Omental fat pad (tissue), 4 donors: ENCODE results near the gene KRTAP10-2. TPM values are rescaled to one million over a fixed set of nuclear protein-coding genes. Genes with fewer than 3 reads are reported as not detected.

Experiments
- ATAC-seq: fragments of 150-250 bp; one replicate; pipeline ENCODE4 v1.9.1; 2016; ENCODE audit warnings: mild to moderate bottlenecking, moderate library complexity; ENCODE audit not compliant: low FRiP score
- DNase-seq: peaks from one replicate; pipeline ENCODE4 v3.0.0-alpha.2; 2019; ENCODE audit warnings: low spot score
- total RNA-seq, 4 donors: library from RNA; depleted of rRNA; stranded (reverse); fragments of >200 nt; gene quantifications; one replicate each; pipeline ENCODE4 v1.1.0, GENCODE V29; 2016
- TF ChIP-seq, protein P1 (sequence below), 3 donors: fragments of 450-650 bp; IDR thresholded peaks; one replicate each; pipeline ENCODE4 v1.5.1; 2016 to 2017; ENCODE audit warnings: antibody characterized with exemption in 3 of 3, mild to moderate bottlenecking in 3 of 3, moderate library complexity in 2 of 3

The KRTAP10-2 gene
- total RNA-seq, 4 donors from 2014 or later: not detected

DNA sequence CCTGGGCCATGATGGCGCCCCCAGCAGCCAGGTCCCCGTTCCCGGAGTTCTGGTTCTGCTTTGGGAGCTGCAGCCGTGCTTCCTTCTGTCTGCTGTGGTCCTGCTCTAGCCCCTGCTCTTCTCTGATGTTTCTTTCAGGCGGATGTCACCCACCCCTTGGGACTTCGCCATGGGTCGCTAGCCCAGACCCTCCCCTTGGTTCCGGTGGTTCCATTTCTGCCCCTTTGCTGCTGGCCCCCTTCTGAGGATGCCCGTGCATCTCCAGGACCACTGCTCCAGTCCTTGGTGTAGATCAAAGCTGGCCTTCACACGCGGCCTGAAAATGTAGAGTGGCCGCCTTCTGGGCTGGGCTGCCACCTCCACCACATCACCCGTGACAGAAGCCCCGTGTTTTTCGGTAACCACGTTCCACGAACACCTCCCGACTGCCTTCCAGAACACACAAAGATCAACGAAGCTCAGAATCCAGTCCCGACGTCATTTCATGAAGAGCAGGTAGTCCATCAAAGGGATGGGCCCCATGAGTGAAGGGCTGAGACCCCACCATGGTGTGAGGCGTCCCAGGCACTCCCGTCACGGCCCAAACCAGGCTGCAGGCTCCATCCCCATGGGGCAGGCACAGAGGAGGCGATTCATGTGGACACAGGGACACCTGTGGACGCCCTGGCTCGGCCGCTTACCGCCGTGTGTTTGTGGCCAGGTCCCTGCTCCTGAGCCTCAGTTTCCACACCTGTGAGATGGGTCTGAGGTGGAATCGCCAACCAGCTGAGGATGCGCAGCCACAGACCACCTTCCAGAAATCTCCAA, 35.7 kb downstream of the KRTAP10-2 start:
- TF ChIP-seq, protein P1, sequence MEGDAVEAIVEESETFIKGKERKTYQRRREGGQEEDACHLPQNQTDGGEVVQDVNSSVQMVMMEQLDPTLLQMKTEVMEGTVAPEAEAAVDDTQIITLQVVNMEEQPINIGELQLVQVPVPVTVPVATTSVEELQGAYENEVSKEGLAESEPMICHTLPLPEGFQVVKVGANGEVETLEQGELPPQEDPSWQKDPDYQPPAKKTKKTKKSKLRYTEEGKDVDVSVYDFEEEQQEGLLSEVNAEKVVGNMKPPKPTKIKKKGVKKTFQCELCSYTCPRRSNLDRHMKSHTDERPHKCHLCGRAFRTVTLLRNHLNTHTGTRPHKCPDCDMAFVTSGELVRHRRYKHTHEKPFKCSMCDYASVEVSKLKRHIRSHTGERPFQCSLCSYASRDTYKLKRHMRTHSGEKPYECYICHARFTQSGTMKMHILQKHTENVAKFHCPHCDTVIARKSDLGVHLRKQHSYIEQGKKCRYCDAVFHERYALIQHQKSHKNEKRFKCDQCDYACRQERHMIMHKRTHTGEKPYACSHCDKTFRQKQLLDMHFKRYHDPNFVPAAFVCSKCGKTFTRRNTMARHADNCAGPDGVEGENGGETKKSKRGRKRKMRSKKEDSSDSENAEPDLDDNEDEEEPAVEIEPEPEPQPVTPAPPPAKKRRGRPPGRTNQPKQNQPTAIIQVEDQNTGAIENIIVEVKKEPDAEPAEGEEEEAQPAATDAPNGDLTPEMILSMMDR (IDR thresholded peaks at IDR 0.05): no peak
- no peak for DNase-seq
- no peak for ATAC-seq

DNA sequence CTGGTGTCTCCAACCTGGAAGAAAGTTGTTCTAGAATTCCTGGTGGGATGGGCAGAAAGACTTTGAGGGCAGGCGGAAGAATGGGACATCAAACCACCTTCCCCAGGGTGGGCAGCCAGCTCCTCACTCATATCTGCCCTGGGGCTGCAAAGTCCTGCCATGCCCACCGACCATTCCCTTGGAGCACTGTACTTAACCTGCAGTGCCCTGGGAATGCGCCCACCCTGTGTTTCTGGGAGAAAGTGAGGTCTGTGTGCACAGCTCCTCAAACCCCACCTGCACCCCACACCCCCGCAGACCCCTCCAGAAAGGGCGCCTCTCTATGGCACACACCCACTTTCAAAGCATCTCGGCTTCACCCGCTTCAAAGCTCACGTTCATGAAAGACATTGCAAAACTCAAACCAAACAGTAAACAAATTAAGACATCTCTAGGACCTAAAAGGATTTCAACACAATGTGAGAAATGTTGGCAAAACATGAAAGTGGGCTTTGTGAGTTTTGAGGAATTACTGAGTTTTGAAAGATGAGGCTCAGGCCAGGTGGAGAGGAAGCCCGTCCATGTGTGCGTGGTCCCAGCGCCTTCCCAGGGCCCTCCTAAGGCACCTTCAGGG, 36.5 kb downstream of the KRTAP10-2 start:
- no peak for DNase-seq
- TF ChIP-seq, protein P1 (IDR thresholded peaks at IDR 0.05): no peak
- ATAC-seq: no peak

DNA sequence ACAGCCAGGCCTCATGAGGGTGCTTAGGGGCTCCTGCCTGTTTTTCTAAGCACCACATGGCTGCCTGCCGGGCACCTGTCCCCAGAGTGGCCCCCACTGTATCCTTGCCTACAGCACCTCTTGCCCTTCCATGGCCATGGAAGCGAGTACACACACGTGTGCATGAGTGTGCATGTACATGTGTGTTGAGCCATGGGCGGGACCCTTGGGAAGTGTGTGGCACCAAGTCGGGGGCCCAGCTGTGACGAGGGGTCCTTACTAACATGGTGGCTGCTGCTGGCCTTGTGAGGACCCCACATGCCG, 37.1 kb downstream of the KRTAP10-2 start:
- no peak for ATAC-seq
- DNase-seq: no peak
- TF ChIP-seq, protein P1 (IDR thresholded peaks at IDR 0.05): no peak

DNA sequence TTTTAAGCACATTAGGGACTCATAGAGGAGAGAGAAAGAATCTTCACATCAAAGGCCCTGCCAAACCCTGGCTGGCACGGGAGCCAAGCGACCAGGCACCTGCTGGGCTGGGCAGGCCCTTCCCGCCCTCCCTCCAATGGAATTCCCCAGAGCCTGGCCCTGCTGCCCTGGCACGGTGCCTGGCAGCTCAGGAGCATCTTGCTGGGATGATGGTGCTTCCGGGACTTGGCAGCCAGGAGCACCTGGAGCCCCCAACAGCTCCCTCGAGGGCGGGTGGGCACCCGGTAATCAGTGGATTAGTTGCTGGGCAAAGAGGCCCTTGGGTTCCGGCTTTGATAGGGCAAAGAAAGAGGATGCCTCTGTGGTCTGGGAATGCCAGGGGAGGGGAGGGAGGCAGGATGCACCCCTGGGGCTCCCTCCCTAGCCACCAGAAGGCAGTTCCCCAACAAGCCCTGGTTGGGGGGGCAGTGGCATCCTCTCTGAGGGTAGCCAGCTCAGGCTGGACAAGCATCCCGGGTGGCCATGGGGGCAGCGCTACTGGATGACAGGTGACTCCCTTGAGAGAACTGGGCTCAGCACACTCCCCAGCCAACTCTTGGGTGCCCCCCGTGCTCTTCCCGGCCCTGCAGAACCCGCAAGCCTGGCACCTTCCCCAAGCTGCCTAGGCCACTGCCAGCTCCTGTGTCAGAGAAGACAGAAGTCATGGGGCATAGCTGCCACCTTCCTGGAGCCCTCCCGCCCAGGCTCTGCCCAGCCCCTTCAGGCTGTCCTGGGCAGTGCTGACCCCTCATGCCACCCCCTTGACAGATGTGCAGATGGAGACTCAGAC, 37.7 kb downstream of the KRTAP10-2 start:
- TF ChIP-seq, protein P1 (IDR thresholded peaks at IDR 0.05): no peak
- DNase-seq (no peak), ATAC-seq (no peak)

DNA sequence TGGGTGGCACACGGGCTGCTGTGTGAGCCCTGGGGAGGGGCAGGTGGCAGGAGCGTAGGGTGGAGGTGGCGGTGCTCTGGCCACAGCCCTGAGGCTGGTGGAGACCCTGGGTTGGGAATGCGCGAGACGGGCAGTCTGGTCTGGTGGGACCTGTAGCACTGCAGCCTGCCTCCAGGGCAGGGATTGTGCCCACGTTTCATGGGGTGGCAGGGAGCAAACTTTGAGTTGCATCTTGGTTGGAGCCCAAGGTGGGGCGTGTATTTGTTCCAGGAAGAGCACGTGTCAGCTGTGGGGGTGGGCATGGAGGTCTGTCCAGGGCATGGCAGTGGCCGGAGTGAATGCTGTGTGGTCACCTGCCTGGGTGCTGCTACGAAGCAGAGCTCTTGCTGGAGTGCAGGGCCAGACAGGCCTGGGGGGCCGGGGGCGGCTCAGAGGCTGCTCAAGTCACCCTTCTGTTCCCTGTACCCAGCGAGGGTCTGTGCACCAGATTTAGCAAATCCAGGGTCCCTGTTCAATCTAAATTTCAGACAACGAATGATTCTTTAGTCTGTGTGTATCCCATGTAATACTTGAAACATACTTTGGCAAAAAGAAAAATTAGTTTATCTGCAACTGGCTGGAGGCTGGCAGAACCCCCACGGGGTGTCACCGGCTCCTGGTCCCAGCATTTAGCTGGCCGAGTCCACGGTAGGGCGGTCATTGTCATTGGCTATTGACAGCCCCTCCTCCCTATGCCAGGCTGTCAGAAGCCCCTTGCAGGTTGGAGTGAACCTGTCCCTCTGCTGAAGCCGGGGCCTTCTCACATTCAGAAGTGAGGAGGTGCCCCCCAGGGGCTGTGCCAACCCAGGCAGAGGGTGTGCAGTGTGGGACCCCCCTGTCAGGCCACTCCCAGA, 38.6 kb downstream of the KRTAP10-2 start:
- no peak for DNase-seq
- no peak for ATAC-seq
- TF ChIP-seq, protein P1 (IDR thresholded peaks at IDR 0.05): no peak

DNA sequence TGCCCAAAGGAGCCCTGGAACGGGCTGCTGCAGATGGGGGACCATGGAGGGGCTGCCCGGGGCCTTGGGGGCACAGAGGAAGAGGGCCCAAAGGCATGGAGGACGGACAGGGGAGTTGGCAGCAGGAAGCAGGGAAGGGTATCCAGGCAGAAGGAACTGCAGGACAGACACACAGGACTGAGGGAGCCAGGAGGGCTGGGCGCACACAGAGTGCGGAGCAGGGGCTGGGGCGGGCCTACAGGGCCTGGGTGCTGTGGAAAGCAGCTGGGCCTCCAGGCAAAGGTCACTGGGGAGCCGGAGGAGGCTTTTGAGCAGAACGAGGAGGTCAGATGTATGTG, 39.4 kb downstream of the KRTAP10-2 start:
- TF ChIP-seq, protein P1 (IDR thresholded peaks at IDR 0.05): no peak
- ATAC-seq (no peak), DNase-seq (no peak)
